Activated naive CD8-positive, alpha-beta T cell treated with anti-CD3 and anti-CD28 coated beads for 36 hours (primary cell): ENCODE measurements around the gene NLRP8. TPM values are rescaled to one million over a fixed set of nuclear protein-coding genes. Genes with fewer than 3 reads are reported as not detected.
"Not testable (repeated sequence)": the region's sequence is repeated elsewhere in the genome, so short reads cannot be mapped to it uniquely, and the experiment has no call there.

Experiments
- DNase-seq: peaks from one replicate; pipeline ENCODE4 v3.0.0; 2021
- H3K27ac Mint-ChIP-seq: one replicate; pipeline ENCODE4 v1.8.0; 2022; ENCODE audit warnings: mild to moderate bottlenecking, moderate library complexity, mixed read lengths
- H3K27me3 Mint-ChIP-seq: one replicate; pipeline ENCODE4 v1.8.0; 2022; ENCODE audit warnings: mild to moderate bottlenecking, mixed read lengths
- H3K36me3 Mint-ChIP-seq: one replicate; pipeline ENCODE4 v1.8.0; 2021; ENCODE audit warnings: mild to moderate bottlenecking, mixed read lengths
- H3K4me1 Mint-ChIP-seq: one replicate; pipeline ENCODE4 v1.8.0; 2021; ENCODE audit warnings: mixed read lengths
- H3K4me3 Mint-ChIP-seq: one replicate; pipeline ENCODE4 v1.8.0; 2022; ENCODE audit warnings: mild to moderate bottlenecking, moderate library complexity, mixed read lengths
- H3K9me3 Mint-ChIP-seq: one replicate; pipeline ENCODE4 v1.8.0; 2022; ENCODE audit warnings: mixed read lengths
- total RNA-seq, 2 experiments: library from RNA; stranded (reverse); gene quantifications; one replicate each; pipeline ENCODE4 v1.2.3, GENCODE V29; 2021

NLRP8 gene
- total RNA-seq = not detected

- Mint-ChIP-seq H3K27ac (no peak within 1 kb of the TSS), H3K9me3 (peaks cover 4% of the 10 kb centered on the region), H3K27me3 (peaks cover 2% of the 10 kb centered on the region), H3K36me3 (no peaks in the 10 kb centered on the region), H3K4me3 (no peak within 1 kb of the TSS), H3K4me1 (no peaks in the 10 kb centered on the region)
- DNase-seq = no peak
These were observed at the start of gene NLRP8 for GRCh38 chr19:55947532-55947931. TSS of gene NLRP8 (plus strand) at chr19:55947832.

- no peaks in the 10 kb centered on the region for H3K36me3 Mint-ChIP-seq
- H3K4me1 Mint-ChIP-seq = no peaks in the 10 kb centered on the region
- no peak for DNase-seq
These were observed 48.7 kb upstream of the NLRP8 start for GRCh38 chr19:55898911-55899310.

GRCh38 chr19:55901369-55902079 lies 46.1 kb upstream of the NLRP8 start:
- Mint-ChIP-seq H3K27me3 (peaks cover 3% of the 10 kb centered on the region), H3K4me3 (no peak overlapping the region), H3K9me3 (peaks cover 2% of the 10 kb centered on the region), H3K36me3 (no peaks in the 10 kb centered on the region), H3K4me1 (no peaks in the 10 kb centered on the region), H3K27ac (no peak overlapping the region)
- no peak for DNase-seq

More at GRCh38 chr19:55898911-55899310, 48.7 kb upstream of the NLRP8 start:
- H3K4me3 Mint-ChIP-seq = no peak overlapping the region
- peaks cover 5% of the 10 kb centered on the region for H3K9me3 Mint-ChIP-seq
- H3K27ac Mint-ChIP-seq = no peak overlapping the region
- peaks cover 5% of the 10 kb centered on the region for H3K27me3 Mint-ChIP-seq

- peaks cover 3% of the 10 kb centered on the region for H3K27me3 Mint-ChIP-seq
- no peak for DNase-seq
- no peak overlapping the region for H3K27ac Mint-ChIP-seq
- no peaks in the 10 kb centered on the region for H3K4me1 Mint-ChIP-seq
- H3K36me3 Mint-ChIP-seq = no peaks in the 10 kb centered on the region
- peaks cover 2% of the 10 kb centered on the region for H3K9me3 Mint-ChIP-seq
- no peak overlapping the region for H3K4me3 Mint-ChIP-seq
These were observed 45.4 kb upstream of the NLRP8 start for GRCh38 chr19:55902080-55902751.

GRCh38 chr19:55907286-55907685 lies 40.3 kb upstream of the NLRP8 start:
- Mint-ChIP-seq H3K36me3 (no peaks in the 10 kb centered on the region), H3K27me3 (peaks cover 12% of the 10 kb centered on the region), H3K4me1 (no peaks in the 10 kb centered on the region), H3K27ac (no peak overlapping the region), H3K9me3 (no peaks in the 10 kb centered on the region), H3K4me3 (no peak overlapping the region)
- no peak for DNase-seq

- no peak for DNase-seq
- Mint-ChIP-seq H3K27ac (no peak overlapping the region), H3K4me3 (no peak overlapping the region), H3K36me3 (no peaks in the 10 kb centered on the region), H3K9me3 (no peaks in the 10 kb centered on the region), H3K4me1 (no peaks in the 10 kb centered on the region), H3K27me3 (peaks cover 12% of the 10 kb centered on the region)
These were observed 39.9 kb upstream of the NLRP8 start for GRCh38 chr19:55907746-55908145.

- Mint-ChIP-seq H3K4me3 (no peak overlapping the region), H3K4me1 (no peaks in the 10 kb centered on the region), H3K27ac (no peak overlapping the region), H3K27me3 (peaks cover 11% of the 10 kb centered on the region), H3K9me3 (peaks cover 1% of the 10 kb centered on the region), H3K36me3 (no peaks in the 10 kb centered on the region)
- DNase-seq = no peak
These were observed 37.8 kb upstream of the NLRP8 start for GRCh38 chr19:55909801-55910200.

- Mint-ChIP-seq H3K27ac (no peak overlapping the region), H3K4me1 (no peaks in the 10 kb centered on the region), H3K27me3 (peaks cover 13% of the 10 kb centered on the region), H3K4me3 (no peak overlapping the region), H3K36me3 (no peaks in the 10 kb centered on the region), H3K9me3 (peaks cover 13% of the 10 kb centered on the region)
- DNase-seq = no peak
These were observed 34.7 kb upstream of the NLRP8 start for GRCh38 chr19:55912916-55913315.

- Mint-ChIP-seq H3K36me3 (no peaks in the 10 kb centered on the region), H3K27ac (no peak overlapping the region), H3K4me3 (no peak overlapping the region), H3K27me3 (peaks cover 13% of the 10 kb centered on the region), H3K4me1 (no peaks in the 10 kb centered on the region), H3K9me3 (peaks cover 21% of the 10 kb centered on the region)
- no peak for DNase-seq
These were observed 33.9 kb upstream of the NLRP8 start for GRCh38 chr19:55913643-55914268.

- Mint-ChIP-seq H3K27ac (no peak overlapping the region), H3K27me3 (peaks cover 10% of the 10 kb centered on the region), H3K4me1 (no peaks in the 10 kb centered on the region), H3K36me3 (no peaks in the 10 kb centered on the region), H3K9me3 (peaks cover 29% of the 10 kb centered on the region), H3K4me3 (no peak overlapping the region)
- DNase-seq = no peak
These were observed 24.1 kb upstream of the NLRP8 start for GRCh38 chr19:55923556-55923955.

GRCh38 chr19:55927991-55928390 lies 19.6 kb upstream of the NLRP8 start:
- no peak overlapping the region for H3K4me3 Mint-ChIP-seq
- no peak overlapping the region for H3K27ac Mint-ChIP-seq
- H3K36me3 Mint-ChIP-seq = no peaks in the 10 kb centered on the region
- H3K4me1 Mint-ChIP-seq = no peaks in the 10 kb centered on the region
- H3K9me3 Mint-ChIP-seq = peaks cover 14% of the 10 kb centered on the region
- no peak for DNase-seq
- H3K27me3 Mint-ChIP-seq = peaks cover 6% of the 10 kb centered on the region

- not testable (repeated sequence) for DNase-seq, H3K4me1 Mint-ChIP-seq, H3K27ac Mint-ChIP-seq, H3K4me3 Mint-ChIP-seq, H3K27me3 Mint-ChIP-seq, H3K36me3 Mint-ChIP-seq
- peaks cover 10% of the 10 kb centered on the region for H3K9me3 Mint-ChIP-seq
These were observed 18.4 kb upstream of the NLRP8 start for GRCh38 chr19:55929258-55929657.

GRCh38 chr19:55930996-55931515 lies 16.6 kb upstream of the NLRP8 start:
- Mint-ChIP-seq H3K4me3 (no peak overlapping the region), H3K36me3 (no peaks in the 10 kb centered on the region), H3K27me3 (peaks cover 3% of the 10 kb centered on the region), H3K9me3 (peaks cover 13% of the 10 kb centered on the region), H3K4me1 (no peaks in the 10 kb centered on the region), H3K27ac (no peak overlapping the region)
- no peak for DNase-seq

- Mint-ChIP-seq H3K4me3 (no peak within 1 kb of the TSS), H3K36me3 (no peaks in the 10 kb centered on the region), H3K4me1 (no peaks in the 10 kb centered on the region), H3K27ac (no peak within 1 kb of the TSS), H3K27me3 (peaks cover under 1% of the 10 kb centered on the region), H3K9me3 (peaks cover 13% of the 10 kb centered on the region)
- DNase-seq = no peak
These were observed 15.7 kb upstream of the NLRP8 start, which contains the start of gene NLRP13 for GRCh38 chr19:55931936-55932386. TSS of gene NLRP13 (minus strand) at chr19:55932336. CDS start at chr19:55932311, 25 bp downstream.

- no peak for DNase-seq
- Mint-ChIP-seq H3K36me3 (no peaks in the 10 kb centered on the region), H3K4me3 (no peak overlapping the region)
These were observed 12.4 kb upstream of the NLRP8 start for GRCh38 chr19:55935206-55935605.

More at GRCh38 chr19:55935206-55935605, 12.4 kb upstream of the NLRP8 start:
- no peak overlapping the region for H3K27ac Mint-ChIP-seq
- no peaks in the 10 kb centered on the region for H3K4me1 Mint-ChIP-seq
- H3K9me3 Mint-ChIP-seq = peaks cover 8% of the 10 kb centered on the region
- H3K27me3 Mint-ChIP-seq = peaks cover 3% of the 10 kb centered on the region
